GM13976 (cell line): ENCODE results near the gene MDM1.

ENCODE experiments used
- DNase-seq: peaks from one replicate; pipeline ENCODE4 v3.0.0; 2012; ENCODE audit warnings: low spot score
- in situ Hi-C: fragments of 300-500 bp; cut with MboI; formaldehyde crosslinking; loops from one replicate; pipeline ENCODE4 v1.12.0; 2022; ENCODE audit warnings: low sequenced_read_pairs, mixed read lengths, inconsistent platforms; ENCODE audit not compliant: unreplicated experiment
- TF ChIP-seq, protein P1 (sequence below): IDR thresholded peaks from 2 replicates; pipeline ENCODE4 v1.5.1; 2012; ENCODE audit warnings: borderline replicate concordance, mild to moderate bottlenecking; ENCODE audit not compliant: insufficient read depth; ENCODE audit errors: extremely low read depth, missing control alignments, control extremely low read depth

Gene MDM1

GRCh38 chr12:68356060-68356695 lies 24.0 kb upstream of the MDM1 start:
- no peak for DNase-seq
- in situ Hi-C loops = no loop called here
- TF ChIP-seq, protein P1, sequence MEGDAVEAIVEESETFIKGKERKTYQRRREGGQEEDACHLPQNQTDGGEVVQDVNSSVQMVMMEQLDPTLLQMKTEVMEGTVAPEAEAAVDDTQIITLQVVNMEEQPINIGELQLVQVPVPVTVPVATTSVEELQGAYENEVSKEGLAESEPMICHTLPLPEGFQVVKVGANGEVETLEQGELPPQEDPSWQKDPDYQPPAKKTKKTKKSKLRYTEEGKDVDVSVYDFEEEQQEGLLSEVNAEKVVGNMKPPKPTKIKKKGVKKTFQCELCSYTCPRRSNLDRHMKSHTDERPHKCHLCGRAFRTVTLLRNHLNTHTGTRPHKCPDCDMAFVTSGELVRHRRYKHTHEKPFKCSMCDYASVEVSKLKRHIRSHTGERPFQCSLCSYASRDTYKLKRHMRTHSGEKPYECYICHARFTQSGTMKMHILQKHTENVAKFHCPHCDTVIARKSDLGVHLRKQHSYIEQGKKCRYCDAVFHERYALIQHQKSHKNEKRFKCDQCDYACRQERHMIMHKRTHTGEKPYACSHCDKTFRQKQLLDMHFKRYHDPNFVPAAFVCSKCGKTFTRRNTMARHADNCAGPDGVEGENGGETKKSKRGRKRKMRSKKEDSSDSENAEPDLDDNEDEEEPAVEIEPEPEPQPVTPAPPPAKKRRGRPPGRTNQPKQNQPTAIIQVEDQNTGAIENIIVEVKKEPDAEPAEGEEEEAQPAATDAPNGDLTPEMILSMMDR = no peak

GRCh38 chr12:68354977-68355541 lies 22.9 kb upstream of the MDM1 start:
- TF ChIP-seq, protein P1 = no peak
- in situ Hi-C loops = no loop called here
- DNase-seq = no peak

GRCh38 chr12:68352067-68352466 lies 19.9 kb upstream of the MDM1 start:
- DNase-seq = no peak
- in situ Hi-C loops = no loop called here
- TF ChIP-seq, protein P1 = no peak

GRCh38 chr12:68350753-68351152 lies 18.6 kb upstream of the MDM1 start:
- TF ChIP-seq, protein P1 = no peak
- in situ Hi-C loops = no loop called here
- no peak for DNase-seq

DNA sequence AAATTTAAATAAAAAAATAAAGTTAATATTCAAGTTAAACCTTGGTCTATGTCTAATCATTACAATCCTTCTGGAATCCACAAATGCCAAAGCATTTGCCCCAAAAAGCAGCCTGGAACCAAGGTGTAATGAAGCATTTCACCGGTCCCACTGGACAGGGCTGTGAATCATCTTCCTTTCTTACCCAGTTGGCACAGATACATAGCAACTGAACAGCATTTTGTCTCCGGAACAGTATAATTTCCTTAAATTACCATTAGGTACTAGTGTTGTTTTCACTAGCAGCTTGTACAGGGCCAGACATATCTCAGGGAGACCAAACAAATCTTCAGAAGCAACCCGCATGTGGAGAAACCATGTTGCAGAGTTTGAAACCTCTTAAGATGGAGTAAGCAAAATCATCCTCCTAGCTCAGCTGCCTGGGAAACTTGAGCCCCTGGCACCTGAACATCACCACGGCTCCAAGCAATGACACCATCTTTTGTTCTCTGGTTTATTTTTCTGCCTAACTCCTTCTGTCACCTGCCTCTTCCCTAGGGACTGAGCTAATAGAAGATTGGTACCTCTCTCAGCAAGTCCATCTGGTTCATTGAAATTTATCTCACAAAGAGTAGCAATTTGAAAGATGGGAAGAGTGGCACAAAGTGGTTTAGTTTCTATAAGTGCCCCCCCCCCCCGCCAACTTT lies 17.9 kb upstream of the MDM1 start:
- no peak for DNase-seq
- in situ Hi-C loops = no loop called here
- TF ChIP-seq, protein P1 = no peak

DNA sequence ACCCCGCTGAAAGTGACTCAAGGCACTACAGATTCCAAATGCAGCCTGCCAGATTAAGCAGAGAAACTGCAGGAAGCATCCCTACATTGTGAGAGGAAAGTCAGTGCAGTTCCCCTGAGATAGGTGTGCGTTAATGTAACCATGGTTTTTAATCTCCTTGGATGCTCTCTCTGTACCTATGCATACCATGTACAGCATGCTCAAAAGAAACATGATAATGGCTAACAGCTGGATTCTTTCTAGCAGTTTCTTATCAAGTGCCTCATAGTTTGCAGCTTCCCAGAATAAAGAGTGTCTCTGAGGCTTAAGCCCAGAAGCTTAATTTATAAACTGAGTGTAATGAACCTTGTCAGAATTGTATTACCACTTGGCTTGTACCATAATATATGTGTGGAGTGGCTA lies 17.1 kb upstream of the MDM1 start:
- TF ChIP-seq, protein P1 = no peak
- in situ Hi-C loops = no loop called here
- no peak for DNase-seq
